Stimulated activated CD8-positive, alpha-beta memory T cell treated with anti-CD3 and anti-CD28 coated beads, Interleukin-7, amount 100 ng/mL, for 48 hours (primary cell): ENCODE measurements around the gene SLA2.
A peak's percentile ranks its signal among the peaks of the same experiment; 100 is the strongest.
"Not testable (repeated sequence)": the region's sequence is repeated elsewhere in the genome, so short reads cannot be mapped to it uniquely, and the experiment has no call there.

Source experiments
- DNase-seq, 2 donors: peaks; one replicate each; pipeline ENCODE4 v3.0.0-alpha.2; 2020; ENCODE audit warnings: low read depth in 1 of 2; ENCODE audit errors: extremely low read depth in 1 of 2

SLA2 gene, protein sequence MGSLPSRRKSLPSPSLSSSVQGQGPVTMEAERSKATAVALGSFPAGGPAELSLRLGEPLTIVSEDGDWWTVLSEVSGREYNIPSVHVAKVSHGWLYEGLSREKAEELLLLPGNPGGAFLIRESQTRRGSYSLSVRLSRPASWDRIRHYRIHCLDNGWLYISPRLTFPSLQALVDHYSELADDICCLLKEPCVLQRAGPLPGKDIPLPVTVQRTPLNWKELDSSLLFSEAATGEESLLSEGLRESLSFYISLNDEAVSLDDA

DNA sequence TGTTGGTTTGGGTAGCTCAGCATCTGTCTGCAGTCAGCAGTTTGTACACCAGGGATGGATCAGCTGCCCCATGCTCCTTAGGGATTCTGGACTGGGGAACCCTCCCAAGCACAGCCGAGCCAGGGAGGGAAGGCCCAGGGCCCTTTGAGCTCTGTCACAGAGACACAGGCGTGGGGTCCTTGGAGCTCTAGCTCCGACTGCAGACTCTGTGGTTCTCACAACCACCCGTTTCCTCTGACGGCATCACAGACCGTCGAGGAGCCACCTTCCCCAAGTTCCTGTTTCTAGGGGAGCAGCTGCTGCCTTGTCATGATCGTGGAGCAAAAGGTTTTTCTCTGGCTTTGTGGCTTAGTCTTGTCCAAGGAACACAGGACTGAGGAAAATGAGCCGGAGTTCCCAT, at the start of gene SLA2:
TSS of gene SLA2 (minus strand) at position 199 of the 400 bp plus-strand sequence. CDS start 4,861 bp downstream, outside the sequence.
- DNase-seq: peak; percentile 41 to 59

GRCh38 chr20:36695467-36695866, 49.5 kb upstream of the SLA2 start:
- DNase-seq: not testable (repeated sequence)

- no peak for DNase-seq
Measured at GRCh38 chr20:36688630-36689029, 42.6 kb upstream of the SLA2 start.

DNA sequence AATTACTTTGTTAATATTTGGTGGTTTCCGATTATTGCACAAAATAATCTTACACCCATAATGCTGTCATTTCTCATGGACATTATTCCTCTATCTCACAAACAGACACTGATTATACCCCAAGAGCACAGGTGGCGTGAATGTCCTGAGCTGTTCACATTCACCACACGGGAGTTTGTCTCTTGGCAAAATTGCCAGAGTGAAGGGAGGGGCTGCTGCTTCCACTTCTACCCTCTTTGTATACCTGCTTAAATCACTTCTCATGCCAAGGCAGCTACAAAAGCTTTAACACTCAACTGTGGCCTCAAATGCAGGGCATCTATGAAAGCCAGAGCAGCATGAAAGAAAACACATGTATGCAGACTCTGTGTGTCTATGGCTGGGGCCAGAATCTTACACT, 41.9 kb upstream of the SLA2 start:
- no peak for DNase-seq

- no peak for DNase-seq
Measured at GRCh38 chr20:36686944-36687343, 40.9 kb upstream of the SLA2 start.

GRCh38 chr20:36686504-36686903, 40.5 kb upstream of the SLA2 start:
- no peak for DNase-seq

DNA sequence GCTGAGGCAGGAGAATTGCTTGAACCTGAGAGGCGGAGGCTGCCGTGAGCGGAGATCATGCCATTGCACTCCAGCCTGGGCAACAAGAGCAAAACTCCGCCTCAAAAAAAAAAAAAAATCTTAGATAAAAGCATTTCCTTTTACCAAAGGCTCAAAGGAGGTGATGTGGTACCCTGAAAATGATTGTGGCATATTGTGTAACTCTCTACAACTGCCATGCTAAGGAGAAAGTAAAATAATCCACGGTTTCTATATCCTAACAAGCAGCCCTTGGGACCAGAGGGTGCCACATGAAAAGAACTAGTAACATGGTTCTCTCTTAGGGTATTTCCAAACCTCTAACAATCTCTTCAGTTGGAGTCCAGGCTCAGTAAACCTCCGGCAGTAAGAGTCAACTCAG, 38.8 kb upstream of the SLA2 start:
- DNase-seq: no peak

DNA sequence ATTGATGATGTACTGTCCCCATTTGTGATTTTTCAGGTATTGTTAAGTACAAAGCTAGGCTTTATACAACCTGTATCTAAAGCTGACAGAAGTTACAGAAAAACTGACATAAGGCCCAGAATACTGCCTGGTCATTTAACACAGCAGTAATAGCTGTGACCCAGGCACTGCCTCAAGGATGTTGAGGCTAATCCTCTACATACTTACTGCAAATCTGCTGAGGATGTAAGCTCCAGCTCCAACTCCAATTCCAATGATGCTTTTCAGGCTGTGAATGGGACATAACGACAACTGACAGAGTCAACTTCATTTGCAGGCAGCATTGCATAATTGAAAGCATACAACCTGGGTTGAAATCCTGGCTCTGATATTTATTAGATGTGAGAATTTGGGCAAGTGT, 36.3 kb upstream of the SLA2 start:
- no peak for DNase-seq

DNA sequence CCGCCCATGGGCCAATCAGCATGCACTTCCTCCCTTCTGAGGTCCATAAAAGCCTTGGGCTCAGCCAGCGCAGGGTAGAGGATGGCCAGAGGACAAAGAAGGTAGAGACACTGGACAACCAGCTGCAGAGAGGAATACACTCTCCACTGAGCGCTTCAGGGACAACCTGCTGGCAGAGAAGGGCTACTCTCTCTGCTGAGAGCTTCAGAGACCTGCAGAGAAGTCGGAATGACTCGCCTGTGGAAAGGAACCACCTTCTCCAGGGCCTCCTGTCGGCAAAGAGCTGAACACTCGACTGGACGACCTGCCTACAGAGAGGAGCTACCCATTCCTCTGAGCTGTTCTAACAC, 31.4 kb upstream of the SLA2 start:
- no peak for DNase-seq

DNA sequence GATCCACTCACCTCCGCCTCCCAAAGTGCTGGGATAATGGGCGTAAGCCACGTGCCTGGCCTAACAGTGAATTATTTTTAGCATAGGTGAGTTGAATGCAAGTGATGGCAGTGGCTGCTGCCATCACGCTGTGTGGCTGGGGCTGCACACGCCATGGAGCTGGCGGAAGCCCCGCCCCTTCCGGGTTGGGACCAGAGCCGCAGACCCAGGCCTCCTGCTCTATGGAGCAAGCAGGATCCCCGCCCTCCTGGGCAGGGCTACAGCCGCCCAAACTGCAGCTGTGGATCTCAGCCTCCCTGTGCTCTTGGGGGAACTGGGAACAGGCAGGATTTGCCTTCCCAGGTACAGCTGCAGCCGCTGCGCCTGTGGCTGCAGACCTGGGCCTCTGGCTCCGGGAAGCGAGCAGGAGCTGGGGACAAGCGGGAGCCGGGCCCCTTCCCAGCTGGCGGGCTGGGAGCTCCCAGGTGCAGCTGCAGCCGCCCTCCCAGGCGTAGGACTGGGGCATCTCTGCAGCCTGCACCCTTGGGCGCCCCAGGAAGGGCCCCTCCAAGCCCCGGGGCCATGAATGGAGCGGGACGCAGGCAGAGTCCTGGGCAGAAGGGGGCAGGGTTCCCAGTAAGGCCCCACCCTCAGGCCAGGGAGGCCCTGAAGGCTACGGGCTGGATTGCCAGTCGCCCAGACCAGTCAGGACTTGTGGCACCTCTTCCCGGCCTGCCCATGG, 30.9 kb upstream of the SLA2 start:
- DNase-seq: no peak

DNA sequence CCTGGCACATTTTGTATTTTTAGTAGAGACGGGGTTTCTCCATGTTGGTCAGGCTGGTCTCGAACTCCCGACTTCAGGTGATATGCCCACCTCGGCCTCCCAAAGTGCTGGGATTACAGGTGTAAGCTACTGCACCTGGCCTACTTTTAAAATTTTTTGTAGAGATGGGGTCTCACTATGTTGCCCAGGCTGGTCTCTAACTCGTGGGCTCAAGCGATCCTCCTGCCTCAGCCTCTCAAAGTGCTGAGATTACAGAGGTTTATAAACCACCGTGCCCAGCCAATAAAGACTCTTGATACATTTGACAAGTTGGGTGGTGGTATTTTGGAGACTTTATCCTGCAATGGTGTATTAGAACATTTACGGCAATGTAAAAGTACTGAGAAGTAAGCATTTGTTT, 29.5 kb upstream of the SLA2 start:
- not testable (repeated sequence) for DNase-seq

- DNase-seq: no peak
Measured at GRCh38 chr20:36672991-36673390, 27.0 kb upstream of the SLA2 start.

- no peak for DNase-seq
Measured at GRCh38 chr20:36670665-36671357, 24.8 kb upstream of the SLA2 start.

GRCh38 chr20:36666181-36666740, 20.3 kb upstream of the SLA2 start:
- no peak for DNase-seq

GRCh38 chr20:36663031-36663430, 17.0 kb upstream of the SLA2 start:
- DNase-seq: no peak

- DNase-seq: no peak
Measured at GRCh38 chr20:36658300-36658699, 12.3 kb upstream of the SLA2 start.

DNA sequence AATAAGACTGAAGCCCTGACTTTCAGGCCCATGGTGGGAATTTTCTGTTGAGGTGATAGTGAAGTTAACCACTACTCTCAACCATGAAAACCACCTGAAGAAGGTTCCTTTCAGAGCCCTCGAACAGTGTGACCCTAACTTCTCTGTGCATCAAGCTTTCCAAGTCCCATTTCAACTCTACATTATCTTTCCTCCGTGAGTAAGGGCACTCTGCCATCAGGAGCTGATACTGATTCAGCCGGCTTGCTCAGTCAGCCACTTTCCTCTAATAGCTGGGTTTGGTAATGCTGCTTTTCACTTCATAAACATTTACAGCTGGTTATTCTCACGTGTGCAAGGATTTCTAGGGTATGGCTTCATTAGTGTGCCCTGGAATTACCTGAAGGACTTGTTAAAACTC, 10.7 kb upstream of the SLA2 start:
- no peak for DNase-seq

- DNase-seq: no peak
Measured at GRCh38 chr20:36655004-36655403, 9.0 kb upstream of the SLA2 start.

DNA sequence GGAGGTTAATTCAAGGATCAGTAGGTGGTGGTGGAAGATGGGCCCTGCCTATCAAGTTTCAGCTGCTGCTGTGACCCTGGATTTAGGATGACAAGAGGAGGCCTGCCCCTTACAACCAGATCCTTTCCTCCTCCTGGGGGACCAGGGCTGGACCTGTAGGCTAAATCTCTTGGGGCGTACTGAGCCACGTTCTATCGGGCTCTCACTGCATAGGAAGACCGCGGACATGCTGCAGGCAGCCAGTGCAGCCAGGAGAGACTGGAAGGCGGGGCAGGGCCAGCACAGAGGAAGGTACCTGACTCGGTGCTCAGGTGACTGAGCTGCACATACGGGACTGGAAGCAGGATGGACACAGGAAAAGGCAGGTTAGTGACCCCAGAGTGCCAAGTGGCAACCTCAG, 8.5 kb upstream of the SLA2 start:
- no peak for DNase-seq

GRCh38 chr20:36653456-36653855, 7.5 kb upstream of the SLA2 start:
- DNase-seq: no peak

- DNase-seq: no peak
Measured at GRCh38 chr20:36647196-36648121, 1.5 kb upstream of the SLA2 start.
